22Rv1 (cell line): ENCODE data around the gene KIF26A.

Experiments used
- CTCF ChIP-seq: fragments of 450-650 bp; IDR thresholded peaks from 2 replicates; pipeline ENCODE4 v1.5.1; 2017; ENCODE audit warnings: mild to moderate bottlenecking
- ZFX ChIP-seq: fragments of 450-650 bp; IDR thresholded peaks from 2 replicates; pipeline ENCODE4 v1.6.1; 2017; ENCODE audit warnings: antibody characterized with exemption, borderline replicate concordance

- TF ChIP-seq CTCF (no peak), ZFX (no peak)
Observed at GRCh38 chr14:104218361-104219180, 80.2 kb downstream of the KIF26A start.
